22Rv1 (cell line): ENCODE results near the gene COL5A1.

Experiments used
- CTCF ChIP-seq: fragments of 450-650 bp; IDR thresholded peaks from 2 replicates; pipeline ENCODE4 v1.5.1; 2017; ENCODE audit warnings: mild to moderate bottlenecking
- ZFX ChIP-seq: fragments of 450-650 bp; IDR thresholded peaks from 2 replicates; pipeline ENCODE4 v1.6.1; 2017; ENCODE audit warnings: antibody characterized with exemption, borderline replicate concordance

DNA sequence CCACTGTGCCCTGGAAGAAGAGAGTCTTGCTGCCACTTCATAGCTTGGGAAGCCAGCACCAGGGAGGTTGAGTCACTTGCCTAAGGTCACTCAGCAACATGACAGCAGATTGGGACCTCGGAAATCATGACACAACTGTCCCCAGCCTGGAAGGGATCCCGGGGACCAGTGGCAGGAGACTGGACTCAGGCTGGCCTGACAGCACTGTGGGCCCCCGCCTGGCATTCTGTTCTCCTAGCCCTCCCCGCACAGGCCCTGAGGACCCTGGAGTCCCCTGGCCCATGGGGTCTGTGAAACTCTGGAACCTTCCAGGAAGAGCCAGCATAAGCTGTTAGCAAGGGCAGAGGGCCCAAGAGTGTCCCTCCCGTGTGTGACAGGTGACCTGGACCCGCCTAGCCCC, 64.9 kb downstream of the COL5A1 start:
- TF ChIP-seq CTCF (no peak), ZFX (no peak)
